GM19372 (cell line): Measurements from ENCODE around the gene ELMO1.

ENCODE experiments used
- ATAC-seq: cut with Tn5 transposase; IDR thresholded peaks from one replicate; pipeline ENCODE4 v1.9.1; 2021; ENCODE audit warnings: mild to moderate bottlenecking, low read depth, moderate library complexity; ENCODE audit not compliant: unreplicated experiment

The ELMO1 gene

GRCh38 chr7:37410305-37411229, 38.1 kb downstream of the ELMO1 start:
- no peak for ATAC-seq

- ATAC-seq = no peak
Measured at GRCh38 chr7:37409461-37409860, 39.2 kb downstream of the ELMO1 start.

- ATAC-seq = no peak
Measured at GRCh38 chr7:37408291-37409228, 40.1 kb downstream of the ELMO1 start.

- ATAC-seq = no peak
Measured at GRCh38 chr7:37405603-37406122, 43.0 kb downstream of the ELMO1 start.

- ATAC-seq = no peak
Measured at GRCh38 chr7:37405128-37405527, 43.5 kb downstream of the ELMO1 start.

GRCh38 chr7:37399876-37400421, 48.7 kb downstream of the ELMO1 start:
- ATAC-seq = no peak

- no peak for ATAC-seq
Measured at GRCh38 chr7:37398403-37398802, 50.3 kb downstream of the ELMO1 start.

- ATAC-seq = no peak
Measured at GRCh38 chr7:37395618-37396259, 52.9 kb downstream of the ELMO1 start.

GRCh38 chr7:37394158-37394557, 54.5 kb downstream of the ELMO1 start:
- no peak for ATAC-seq

GRCh38 chr7:37393476-37393875, 55.2 kb downstream of the ELMO1 start:
- no peak for ATAC-seq

- no peak for ATAC-seq
Measured at GRCh38 chr7:37392673-37393017, 56.0 kb downstream of the ELMO1 start.

GRCh38 chr7:37391791-37392672, 56.6 kb downstream of the ELMO1 start:
- no peak for ATAC-seq

GRCh38 chr7:37390114-37390513, 58.5 kb downstream of the ELMO1 start:
- no peak for ATAC-seq

GRCh38 chr7:37388811-37389210, 59.9 kb downstream of the ELMO1 start:
- ATAC-seq = no peak

GRCh38 chr7:37385787-37386186, 62.9 kb downstream of the ELMO1 start:
- no peak for ATAC-seq

GRCh38 chr7:37382546-37383088, 66.0 kb downstream of the ELMO1 start:
- no peak for ATAC-seq

- no peak for ATAC-seq
Measured at GRCh38 chr7:37380831-37381230, 67.8 kb downstream of the ELMO1 start.

- no peak for ATAC-seq
Measured at GRCh38 chr7:37379546-37380277, 69.0 kb downstream of the ELMO1 start.
